CD4-positive, alpha-beta T cell (primary cell): ENCODE measurements around the gene GRXCR2. TPM values are rescaled to one million over a fixed set of nuclear protein-coding genes. Genes with fewer than 3 reads are reported as not detected.

Experiments used
- ATAC-seq: fragments of 200-7000 bp; cut with Tn5 transposase; one replicate; pipeline ENCODE4 v1.10.0; 2022; ENCODE audit warnings: mild to moderate bottlenecking; ENCODE audit not compliant: poor library complexity
- CTCF ChIA-PET: fragments of 350-600 bp; sonication (Branson Sonifier 250); formaldehyde crosslinking; loops from one replicate; lab custom pipeline; 2021; ENCODE audit warnings: antibody characterized with exemption, inconsistent platforms; lab: Charles Lee
- POLR2A ChIA-PET: fragments of 350-600 bp; sonication (Branson Sonifier 250); formaldehyde crosslinking; loops from one replicate; lab custom pipeline; 2021; ENCODE audit warnings: antibody characterized with exemption, inconsistent platforms; lab: Charles Lee
- DNase-seq, 14 experiments: peaks; one replicate each; pipeline ENCODE4 v3.0.0-alpha.2; 2013 to 2020; ENCODE audit warnings: mixed read lengths in 2 of 14
- H3K27ac ChIP-seq, 2 donors: one replicate each; pipeline versions ENCODE4 v1.5.1 to v1.7.0; 2013; ENCODE audit warnings: low read length in 2 of 2, low read depth in 1 of 2, mild to moderate bottlenecking in 1 of 2
- H3K27me3 ChIP-seq, 2 experiments: 1 replicate in 1 of 2; 2 replicates in 1 of 2; pipeline versions ENCODE4 v1.6.1 to v1.7.0; 2013; ENCODE audit warnings: low read length in 2 of 2, control low read depth in 1 of 2, mild to moderate bottlenecking in 1 of 2, moderate library complexity in 1 of 2; ENCODE audit not compliant: insufficient read depth in 2 of 2, control insufficient read depth in 1 of 2
- H3K36me3 ChIP-seq: one replicate; pipeline ENCODE4 v1.6.1; 2013; ENCODE audit warnings: low read length, control low read depth; ENCODE audit not compliant: insufficient read depth
- H3K4me1 ChIP-seq: one replicate; pipeline ENCODE4 v1.6.1; 2013; ENCODE audit warnings: low read length, control low read depth; ENCODE audit not compliant: insufficient read depth
- H3K4me3 ChIP-seq: one replicate; pipeline ENCODE4 v1.5.1; 2013; ENCODE audit warnings: mild to moderate bottlenecking, low read length, moderate library complexity
- H3K9me3 ChIP-seq, 2 experiments: 1 replicate in 1 of 2; 2 replicates in 1 of 2; pipeline versions ENCODE4 v1.6.1 to v1.7.0; 2013; ENCODE audit warnings: low read length in 2 of 2, mild to moderate bottlenecking in 2 of 2, control low read depth in 1 of 2, moderate library complexity in 1 of 2; ENCODE audit not compliant: control insufficient read depth in 1 of 2, insufficient read depth in 1 of 2
- H3K27ac Mint-ChIP-seq: one replicate; pipeline ENCODE4 v1.8.0; 2020; ENCODE audit warnings: mixed read lengths
- H3K27me3 Mint-ChIP-seq: one replicate; pipeline ENCODE4 v1.8.0; 2021; ENCODE audit warnings: mixed read lengths
- H3K36me3 Mint-ChIP-seq: one replicate; pipeline ENCODE4 v1.8.0; 2021; ENCODE audit warnings: low read depth, mixed read lengths
- H3K4me1 Mint-ChIP-seq: one replicate; pipeline ENCODE4 v1.8.0; 2021; ENCODE audit warnings: low read depth, mixed read lengths
- H3K4me3 Mint-ChIP-seq: one replicate; pipeline ENCODE4 v1.8.0; 2020; ENCODE audit warnings: mild to moderate bottlenecking, mixed read lengths
- H3K9me3 Mint-ChIP-seq: one replicate; pipeline ENCODE4 v1.8.0; 2020; ENCODE audit warnings: mixed read lengths
- intact Hi-C, 2 experiments: fragments of 100-400 bp; cut with DNase I in 1 of 2; cut with micrococcal nuclease in 1 of 2; formaldehyde crosslinking; loops; one replicate each; pipeline versions ENCODE4 v1.15.1 to v1.9.0; 2023 to 2025; cut with DNase I, micrococcal nuclease
- total RNA-seq, 174 experiments: library from RNA in 2 of 174; stranded (reverse) in 2 of 174; gene quantifications; one replicate each; pipeline ENCODE4 v1.2.3 and lab custom pipeline; 2021 to 2026
- TF ChIP-seq, protein P1 (sequence below): fragments of 200-600 bp; IDR thresholded peaks from one replicate; pipeline ENCODE4 v1.8.0; 2022; ENCODE audit warnings: antibody characterized with exemption, mild to moderate bottlenecking

GRXCR2 gene
- total RNA-seq, 2 experiments from 2014 or later, result not detected

- CTCF ChIA-PET, result no interaction called here
- peak; percentile 5 to 70 (median 21) for DNase-seq
- H3K4me1 ChIP-seq, result peaks cover 13% of the 10 kb centered on the region
- Mint-ChIP-seq H3K4me3 (peak within 1 kb of the TSS; percentile 68), H3K36me3 (no peaks in the 10 kb centered on the region), H3K4me1 (peaks cover 13% of the 10 kb centered on the region), H3K27ac (no peak within 1 kb of the TSS), H3K9me3 (no peaks in the 10 kb centered on the region), H3K27me3 (peaks cover 22% of the 10 kb centered on the region)
- H3K9me3 ChIP-seq, result no peaks in the 10 kb centered on the region
- H3K36me3 ChIP-seq, result no peaks in the 10 kb centered on the region
- peak; percentile 73 for ATAC-seq
- POLR2A ChIA-PET, result no interaction called here
- TF ChIP-seq, protein P1, sequence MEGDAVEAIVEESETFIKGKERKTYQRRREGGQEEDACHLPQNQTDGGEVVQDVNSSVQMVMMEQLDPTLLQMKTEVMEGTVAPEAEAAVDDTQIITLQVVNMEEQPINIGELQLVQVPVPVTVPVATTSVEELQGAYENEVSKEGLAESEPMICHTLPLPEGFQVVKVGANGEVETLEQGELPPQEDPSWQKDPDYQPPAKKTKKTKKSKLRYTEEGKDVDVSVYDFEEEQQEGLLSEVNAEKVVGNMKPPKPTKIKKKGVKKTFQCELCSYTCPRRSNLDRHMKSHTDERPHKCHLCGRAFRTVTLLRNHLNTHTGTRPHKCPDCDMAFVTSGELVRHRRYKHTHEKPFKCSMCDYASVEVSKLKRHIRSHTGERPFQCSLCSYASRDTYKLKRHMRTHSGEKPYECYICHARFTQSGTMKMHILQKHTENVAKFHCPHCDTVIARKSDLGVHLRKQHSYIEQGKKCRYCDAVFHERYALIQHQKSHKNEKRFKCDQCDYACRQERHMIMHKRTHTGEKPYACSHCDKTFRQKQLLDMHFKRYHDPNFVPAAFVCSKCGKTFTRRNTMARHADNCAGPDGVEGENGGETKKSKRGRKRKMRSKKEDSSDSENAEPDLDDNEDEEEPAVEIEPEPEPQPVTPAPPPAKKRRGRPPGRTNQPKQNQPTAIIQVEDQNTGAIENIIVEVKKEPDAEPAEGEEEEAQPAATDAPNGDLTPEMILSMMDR, result no peak
- H3K27ac ChIP-seq, result no peak within 1 kb of the TSS
- peak within 1 kb of the TSS; percentile 53 for H3K4me3 ChIP-seq
- H3K27me3 ChIP-seq, result peaks cover 3 to 6% of the 10 kb centered on the region in 2 experiments
- intact Hi-C loops, result no loop called here
Observed at GRCh38 chr5:145834917-145835847, 37.6 kb downstream of the GRXCR2 start, which contains the start of gene PRELID2. TSS of gene PRELID2 (minus strand) at chr5:145835342. CDS start at chr5:145835251, 91 bp downstream.

GRCh38 chr5:145834554-145834916, 38.3 kb downstream of the GRXCR2 start:
- TF ChIP-seq, protein P1, result no peak
- H3K9me3 Mint-ChIP-seq, result no peaks in the 10 kb centered on the region
- CTCF ChIA-PET, result no interaction called here
- Histone ChIP-seq H3K4me1 (peaks cover 13% of the 10 kb centered on the region), H3K36me3 (no peaks in the 10 kb centered on the region), H3K4me3 (peak overlapping the region; percentile 53), H3K9me3 (no peaks in the 10 kb centered on the region), H3K27me3 (peaks cover 3 to 6% of the 10 kb centered on the region in 2 experiments), H3K27ac (no peak overlapping the region)
- peak overlapping the region; percentile 35 for H3K4me3 Mint-ChIP-seq
- peaks cover 13% of the 10 kb centered on the region for H3K4me1 Mint-ChIP-seq
- POLR2A ChIA-PET, result no interaction called here
- peak in 1 of 14 experiments; percentile 6 for DNase-seq
- ATAC-seq, result no peak
- intact Hi-C loops, result no loop called here
- H3K27me3 Mint-ChIP-seq, result peaks cover 22% of the 10 kb centered on the region
- no peaks in the 10 kb centered on the region for H3K36me3 Mint-ChIP-seq
- no peak overlapping the region for H3K27ac Mint-ChIP-seq

DNA sequence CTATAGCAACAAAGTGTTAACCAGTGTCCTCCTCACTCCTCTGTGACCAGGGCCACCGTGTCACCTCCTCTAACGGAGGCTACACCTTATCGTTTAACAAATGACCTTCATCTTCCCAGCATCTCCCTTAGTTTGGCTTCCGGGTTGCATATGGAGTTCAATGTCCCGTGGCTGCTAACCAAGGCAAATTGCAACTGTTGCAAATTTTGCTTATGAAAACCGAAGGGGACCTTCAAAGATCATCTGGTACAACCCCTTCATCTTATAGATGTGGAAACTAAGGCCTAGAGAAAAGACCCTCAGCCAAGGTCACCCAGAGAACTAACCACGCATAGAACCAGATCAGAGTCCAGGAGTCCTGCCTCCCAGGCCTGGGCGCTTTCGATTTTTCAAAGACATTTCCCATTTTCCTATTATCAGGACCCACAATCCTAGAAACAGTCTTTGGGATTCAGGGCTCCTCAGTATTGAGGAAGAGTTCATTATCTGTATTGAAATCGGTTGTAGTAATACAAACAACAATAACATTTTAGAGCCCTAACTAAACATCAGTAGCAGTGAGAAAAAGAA, 39.1 kb downstream of the GRXCR2 start:
- TF ChIP-seq, protein P1, result no peak
- Histone ChIP-seq H3K36me3 (no peaks in the 10 kb centered on the region), H3K4me3 (no peak overlapping the region), H3K27me3 (peaks cover 3 to 6% of the 10 kb centered on the region in 2 experiments), H3K27ac (no peak overlapping the region), H3K4me1 (peaks cover 13% of the 10 kb centered on the region), H3K9me3 (no peaks in the 10 kb centered on the region)
- H3K36me3 Mint-ChIP-seq, result no peaks in the 10 kb centered on the region
- peaks cover 13% of the 10 kb centered on the region for H3K4me1 Mint-ChIP-seq
- H3K4me3 Mint-ChIP-seq, result peak overlapping the region; percentile 80
- ChIA-PET CTCF (no interaction called here), POLR2A (no interaction called here)
- no peak overlapping the region for H3K27ac Mint-ChIP-seq
- DNase-seq, result no peak
- peaks cover 22% of the 10 kb centered on the region for H3K27me3 Mint-ChIP-seq
- intact Hi-C loops, result no loop called here
- H3K9me3 Mint-ChIP-seq, result no peaks in the 10 kb centered on the region
- ATAC-seq, result no peak
